ENCODE measurements around the gene PUS7. TPM values are rescaled to one million over a fixed set of nuclear protein-coding genes. Genes with fewer than 3 reads are reported as not detected.
A peak's percentile ranks its signal among the peaks of the same experiment; 100 is the strongest.

PUS7 gene, protein sequence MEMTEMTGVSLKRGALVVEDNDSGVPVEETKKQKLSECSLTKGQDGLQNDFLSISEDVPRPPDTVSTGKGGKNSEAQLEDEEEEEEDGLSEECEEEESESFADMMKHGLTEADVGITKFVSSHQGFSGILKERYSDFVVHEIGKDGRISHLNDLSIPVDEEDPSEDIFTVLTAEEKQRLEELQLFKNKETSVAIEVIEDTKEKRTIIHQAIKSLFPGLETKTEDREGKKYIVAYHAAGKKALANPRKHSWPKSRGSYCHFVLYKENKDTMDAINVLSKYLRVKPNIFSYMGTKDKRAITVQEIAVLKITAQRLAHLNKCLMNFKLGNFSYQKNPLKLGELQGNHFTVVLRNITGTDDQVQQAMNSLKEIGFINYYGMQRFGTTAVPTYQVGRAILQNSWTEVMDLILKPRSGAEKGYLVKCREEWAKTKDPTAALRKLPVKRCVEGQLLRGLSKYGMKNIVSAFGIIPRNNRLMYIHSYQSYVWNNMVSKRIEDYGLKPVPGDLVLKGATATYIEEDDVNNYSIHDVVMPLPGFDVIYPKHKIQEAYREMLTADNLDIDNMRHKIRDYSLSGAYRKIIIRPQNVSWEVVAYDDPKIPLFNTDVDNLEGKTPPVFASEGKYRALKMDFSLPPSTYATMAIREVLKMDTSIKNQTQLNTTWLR
- polyA plus RNA-seq: 1 to 10 TPM; 5.4 to 7.5 TPM

- H3K27ac ChIP-seq (ENCODE audit: low read depth in 2 of 2, low read length in 1 of 2): peak within 1 kb of the TSS; percentile 89 to 97
- 0 to 1% methylated on average over 68 to 96 of the region's 96 CpGs for WGBS, 2 donors
- H3K9me3 ChIP-seq (ENCODE audit: control insufficient read depth in 2 of 2, insufficient read depth in 1 of 2, low read depth in 1 of 2, low read length in 1 of 2): no peaks in the 10 kb centered on the region
- peaks cover 0 to 2% of the 10 kb centered on the region in 2 donors for H3K4me1 ChIP-seq (ENCODE audit: control insufficient read depth in 2 of 2, insufficient read depth in 2 of 2, low read length in 1 of 2)
- H3K36me3 ChIP-seq (ENCODE audit: control insufficient read depth in 2 of 2, insufficient read depth in 2 of 2, low read length in 1 of 2): no peaks in the 10 kb centered on the region
- H3K27me3 ChIP-seq (ENCODE audit: control insufficient read depth in 1 of 2, insufficient read depth in 2 of 2, low read length in 2 of 2): no peaks in the 10 kb centered on the region
- peak within 1 kb of the TSS; percentile 80 to 87 for H3K4me3 ChIP-seq (ENCODE audit: low read depth in 1 of 2, low read length in 2 of 2)
These were observed at the start of gene PUS7 for GRCh38 chr7:105521717-105522463. Gene PUS7, minus strand, starts transcription at chr7:105522271. Its CDS starts 13,759 bp downstream, at chr7:105508512.

DNA sequence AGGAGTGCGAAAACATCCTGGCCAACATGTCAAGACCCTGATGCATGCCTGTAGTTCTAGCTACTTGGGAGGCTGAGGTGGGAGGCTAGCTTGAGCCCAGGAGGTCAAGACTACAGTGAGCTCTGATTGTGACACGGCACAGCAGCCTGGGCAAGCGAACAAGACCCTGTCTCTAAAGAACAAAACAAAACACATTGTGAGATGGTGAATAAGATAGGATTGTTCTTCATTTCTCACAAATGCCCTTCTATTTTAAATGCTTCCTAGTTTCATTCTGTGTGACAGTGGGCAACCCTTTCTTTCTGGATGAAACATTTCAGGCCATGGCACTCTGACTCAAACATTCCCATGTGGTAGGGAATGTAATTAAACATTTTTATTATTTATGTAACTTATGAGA, 45.8 kb upstream of the PUS7 start:
- H3K4me1 ChIP-seq (ENCODE audit: control insufficient read depth in 2 of 2, insufficient read depth in 2 of 2, low read length in 1 of 2): no peaks in the 10 kb centered on the region
- H3K36me3 ChIP-seq (ENCODE audit: control insufficient read depth in 2 of 2, insufficient read depth in 2 of 2, low read length in 1 of 2): peaks cover 0 to 5% of the 10 kb centered on the region in 2 donors
- no peaks in the 10 kb centered on the region for H3K9me3 ChIP-seq (ENCODE audit: control insufficient read depth in 2 of 2, insufficient read depth in 1 of 2, low read depth in 1 of 2, low read length in 1 of 2)
- no peaks in the 10 kb centered on the region for H3K27me3 ChIP-seq (ENCODE audit: control insufficient read depth in 1 of 2, insufficient read depth in 2 of 2, low read length in 2 of 2)
- 93 to 96% methylated on average over 3 of the region's 3 CpGs for WGBS, 2 donors
- no peak overlapping the region for H3K4me3 ChIP-seq (ENCODE audit: low read depth in 1 of 2, low read length in 2 of 2)
- H3K27ac ChIP-seq (ENCODE audit: low read depth in 2 of 2, low read length in 1 of 2): no peak overlapping the region

- H3K9me3 ChIP-seq (ENCODE audit: control insufficient read depth in 2 of 2, insufficient read depth in 1 of 2, low read depth in 1 of 2, low read length in 1 of 2): no peaks in the 10 kb centered on the region
- no peaks in the 10 kb centered on the region for H3K4me1 ChIP-seq (ENCODE audit: control insufficient read depth in 2 of 2, insufficient read depth in 2 of 2, low read length in 1 of 2)
- no peak overlapping the region for H3K27ac ChIP-seq (ENCODE audit: low read depth in 2 of 2, low read length in 1 of 2)
- H3K27me3 ChIP-seq (ENCODE audit: control insufficient read depth in 1 of 2, insufficient read depth in 2 of 2, low read length in 2 of 2): no peaks in the 10 kb centered on the region
- H3K36me3 ChIP-seq (ENCODE audit: control insufficient read depth in 2 of 2, insufficient read depth in 2 of 2, low read length in 1 of 2): peaks cover 0 to 5% of the 10 kb centered on the region in 2 donors
- no peak overlapping the region for H3K4me3 ChIP-seq (ENCODE audit: low read depth in 1 of 2, low read length in 2 of 2)
- WGBS, 2 donors: 71 to 78% methylated on average over 2 of the region's 2 CpGs
These were observed 45.0 kb upstream of the PUS7 start for GRCh38 chr7:105567024-105567423.

DNA sequence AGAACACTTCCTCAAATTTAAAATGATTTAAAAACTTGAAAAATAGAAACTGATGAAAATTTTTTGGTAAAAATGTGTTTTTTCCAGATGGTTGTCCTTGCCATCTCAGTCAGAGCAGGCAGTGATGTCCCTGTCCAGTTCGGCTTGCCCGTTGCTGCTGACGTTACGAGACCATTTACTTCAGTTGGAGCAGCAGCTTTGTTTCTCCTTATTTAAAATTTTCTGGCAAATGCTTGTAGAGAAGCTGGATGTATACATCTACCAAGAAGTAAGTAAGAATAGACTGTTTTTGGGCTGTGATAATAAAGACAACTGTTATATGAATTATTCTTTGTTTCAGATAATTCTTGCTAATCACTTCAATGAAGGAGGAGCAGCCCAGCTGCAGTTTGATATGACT, 43.1 kb upstream of the PUS7 start:
- H3K27ac ChIP-seq (ENCODE audit: low read depth in 2 of 2, low read length in 1 of 2): no peak overlapping the region
- H3K27me3 ChIP-seq (ENCODE audit: control insufficient read depth in 1 of 2, insufficient read depth in 2 of 2, low read length in 2 of 2): no peaks in the 10 kb centered on the region
- H3K9me3 ChIP-seq (ENCODE audit: control insufficient read depth in 2 of 2, insufficient read depth in 1 of 2, low read depth in 1 of 2, low read length in 1 of 2): no peaks in the 10 kb centered on the region
- WGBS, 2 donors: 96 to 97% methylated on average over 4 of the region's 4 CpGs
- H3K4me1 ChIP-seq (ENCODE audit: control insufficient read depth in 2 of 2, insufficient read depth in 2 of 2, low read length in 1 of 2): no peaks in the 10 kb centered on the region
- H3K36me3 ChIP-seq (ENCODE audit: control insufficient read depth in 2 of 2, insufficient read depth in 2 of 2, low read length in 1 of 2): peaks cover 0 to 6% of the 10 kb centered on the region in 2 donors
- H3K4me3 ChIP-seq (ENCODE audit: low read depth in 1 of 2, low read length in 2 of 2): no peak overlapping the region

DNA sequence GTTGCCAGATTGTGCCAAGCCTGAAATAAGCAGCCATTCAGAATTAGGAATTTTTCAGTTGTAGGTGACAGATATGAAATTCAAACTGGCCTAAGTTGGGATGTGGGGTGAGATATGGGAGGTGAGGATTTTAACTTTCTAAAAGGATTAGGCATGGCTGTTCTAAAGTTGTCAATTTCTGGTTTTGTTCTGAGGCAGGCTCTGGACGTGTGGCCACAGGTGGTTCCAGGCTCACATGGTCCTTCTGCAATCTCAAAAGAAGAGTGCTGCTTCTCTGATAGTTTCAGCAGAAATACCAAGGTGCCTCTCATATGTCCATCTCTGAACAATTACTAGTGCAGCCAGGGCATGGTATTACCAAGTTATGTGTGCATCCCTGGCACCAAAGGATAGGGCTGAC, 37.9 kb upstream of the PUS7 start:
- Histone ChIP-seq H3K9me3 (ENCODE audit: control insufficient read depth in 2 of 2, insufficient read depth in 1 of 2, low read depth in 1 of 2, low read length in 1 of 2) (no peaks in the 10 kb centered on the region), H3K36me3 (ENCODE audit: control insufficient read depth in 2 of 2, insufficient read depth in 2 of 2, low read length in 1 of 2) (peaks cover 0 to 5% of the 10 kb centered on the region in 2 donors)
- WGBS, 2 donors: 95% methylated on average over 1 of the region's 1 CpG

GRCh38 chr7:105538339-105538738, 16.3 kb upstream of the PUS7 start:
- Histone ChIP-seq H3K4me3 (ENCODE audit: low read depth in 1 of 2, low read length in 2 of 2) (no peak overlapping the region), H3K27me3 (ENCODE audit: control insufficient read depth in 1 of 2, insufficient read depth in 2 of 2, low read length in 2 of 2) (no peaks in the 10 kb centered on the region), H3K36me3 (ENCODE audit: control insufficient read depth in 2 of 2, insufficient read depth in 2 of 2, low read length in 1 of 2) (peaks cover 5 to 8% of the 10 kb centered on the region in 2 donors), H3K4me1 (ENCODE audit: control insufficient read depth in 2 of 2, insufficient read depth in 2 of 2, low read length in 1 of 2) (no peaks in the 10 kb centered on the region), H3K27ac (ENCODE audit: low read depth in 2 of 2, low read length in 1 of 2) (no peak overlapping the region), H3K9me3 (ENCODE audit: control insufficient read depth in 2 of 2, insufficient read depth in 1 of 2, low read depth in 1 of 2, low read length in 1 of 2) (no peaks in the 10 kb centered on the region)
- 60 to 73% methylated on average over 2 of the region's 2 CpGs for WGBS, 2 donors

More for the DNA sequence above, 37.9 kb upstream of the PUS7 start:
- Histone ChIP-seq H3K4me3 (ENCODE audit: low read depth in 1 of 2, low read length in 2 of 2) (no peak overlapping the region), H3K4me1 (ENCODE audit: control insufficient read depth in 2 of 2, insufficient read depth in 2 of 2, low read length in 1 of 2) (no peaks in the 10 kb centered on the region), H3K27me3 (ENCODE audit: control insufficient read depth in 1 of 2, insufficient read depth in 2 of 2, low read length in 2 of 2) (no peaks in the 10 kb centered on the region), H3K27ac (ENCODE audit: low read depth in 2 of 2, low read length in 1 of 2) (no peak overlapping the region)

GRCh38 chr7:105532709-105533460, 10.8 kb upstream of the PUS7 start:
- Histone ChIP-seq H3K27ac (ENCODE audit: low read depth in 2 of 2, low read length in 1 of 2) (peak overlapping the region; percentile 82 to 94), H3K4me1 (ENCODE audit: control insufficient read depth in 2 of 2, insufficient read depth in 2 of 2, low read length in 1 of 2) (no peaks in the 10 kb centered on the region)
- 31 to 33% methylated on average over 12 of the region's 12 CpGs for WGBS, 2 donors

DNA sequence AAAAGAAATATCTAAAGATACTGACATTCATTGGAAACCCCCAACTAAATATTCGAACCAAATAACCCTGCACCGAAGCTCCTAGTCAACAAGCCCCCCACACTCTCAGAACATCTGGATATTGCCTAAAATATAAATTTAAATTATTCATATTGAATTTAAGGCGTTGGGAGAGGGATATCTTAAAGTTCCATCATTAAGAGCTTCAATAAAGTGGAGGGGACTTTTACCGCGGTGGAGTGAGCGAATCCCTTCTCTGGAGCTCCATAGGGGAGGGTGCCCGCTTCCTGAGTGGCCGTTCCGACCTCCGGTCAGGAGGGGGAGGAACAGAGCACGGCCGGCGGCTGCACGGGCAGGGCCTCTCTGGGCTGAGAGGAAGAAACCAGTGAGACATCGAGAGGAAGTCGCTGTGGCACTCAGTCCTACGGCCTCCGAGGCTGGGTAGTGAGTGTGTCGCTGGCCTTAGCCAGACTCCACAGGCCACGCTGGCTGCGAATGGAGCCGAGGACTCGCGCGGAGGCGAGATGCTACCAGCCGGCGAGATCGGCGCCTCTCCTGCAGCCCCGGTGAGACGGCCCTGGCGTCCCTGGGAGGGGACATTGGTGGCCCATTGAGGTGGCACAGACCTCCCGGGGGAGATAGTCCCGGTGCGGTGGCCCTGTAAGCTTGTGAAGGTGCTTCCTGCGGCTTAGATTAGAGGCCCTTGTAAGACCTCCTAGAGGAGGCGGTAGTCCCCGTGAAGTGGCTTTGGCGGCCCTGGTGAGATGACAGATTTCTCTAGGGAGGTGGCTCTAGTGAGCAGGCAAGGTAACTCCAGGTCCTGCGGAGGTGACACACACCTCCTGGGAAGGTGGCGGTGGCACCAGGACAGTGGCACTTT, 10.0 kb upstream of the PUS7 start, which contains the start of gene RINT1:
Gene RINT1, plus strand, starts transcription at position 410 of the 880 bp plus-strand sequence. Its CDS starts 115 bp downstream, at position 525.
- Histone ChIP-seq H3K27me3 (ENCODE audit: control insufficient read depth in 1 of 2, insufficient read depth in 2 of 2, low read length in 2 of 2) (no peaks in the 10 kb centered on the region), H3K9me3 (ENCODE audit: control insufficient read depth in 2 of 2, insufficient read depth in 1 of 2, low read depth in 1 of 2, low read length in 1 of 2) (no peaks in the 10 kb centered on the region), H3K4me1 (ENCODE audit: control insufficient read depth in 2 of 2, insufficient read depth in 2 of 2, low read length in 1 of 2) (no peaks in the 10 kb centered on the region), H3K27ac (ENCODE audit: low read depth in 2 of 2, low read length in 1 of 2) (peak within 1 kb of the TSS; percentile 82 to 94), H3K36me3 (ENCODE audit: control insufficient read depth in 2 of 2, insufficient read depth in 2 of 2, low read length in 1 of 2) (peaks cover 0 to 2% of the 10 kb centered on the region in 2 donors), H3K4me3 (ENCODE audit: low read depth in 1 of 2, low read length in 2 of 2) (peak within 1 kb of the TSS; percentile 73 to 97)
- WGBS, 2 donors: 1 to 2% methylated on average over 42 of the region's 42 CpGs

More at GRCh38 chr7:105532709-105533460, 10.8 kb upstream of the PUS7 start:
- no peaks in the 10 kb centered on the region for H3K27me3 ChIP-seq (ENCODE audit: control insufficient read depth in 1 of 2, insufficient read depth in 2 of 2, low read length in 2 of 2)
- H3K36me3 ChIP-seq (ENCODE audit: control insufficient read depth in 2 of 2, insufficient read depth in 2 of 2, low read length in 1 of 2): peaks cover 0 to 2% of the 10 kb centered on the region in 2 donors
- H3K4me3 ChIP-seq (ENCODE audit: low read depth in 1 of 2, low read length in 2 of 2): peak overlapping the region; percentile 73 to 97
- no peaks in the 10 kb centered on the region for H3K9me3 ChIP-seq (ENCODE audit: control insufficient read depth in 2 of 2, insufficient read depth in 1 of 2, low read depth in 1 of 2, low read length in 1 of 2)
